Measurements from ENCODE around the gene SUCLA2. TPM values are rescaled to one million over a fixed set of nuclear protein-coding genes. Genes with fewer than 3 reads are reported as not detected.

SUCLA2 gene
- total RNA-seq, 1 experiment from 2014 or later: 53.9 TPM

DNA sequence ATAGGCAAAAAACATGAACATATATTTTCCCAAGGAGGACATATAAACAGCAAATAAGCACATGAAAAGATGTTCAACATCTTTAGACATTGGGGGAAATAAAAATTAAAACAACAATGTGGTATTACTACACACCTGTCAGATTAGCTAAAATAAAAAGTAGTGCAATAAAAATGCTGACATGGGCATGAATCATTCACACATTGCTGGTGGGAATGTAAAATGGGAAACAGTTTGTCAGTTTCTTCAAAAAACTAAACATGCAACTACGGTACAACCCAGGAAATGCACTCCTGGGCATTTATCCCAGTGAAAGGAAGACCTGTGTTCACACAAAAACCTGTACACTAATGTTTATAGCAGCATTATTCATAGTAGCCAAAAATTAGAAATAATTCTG, 5.3 kb upstream of the SUCLA2 start:
- Histone ChIP-seq H3K4ac (ENCODE audit: low read depth, low read length) (no peak overlapping the region), H2BK12ac (ENCODE audit: insufficient read length, low read depth, low read length) (no peak overlapping the region), H3K9ac (ENCODE audit: extremely low read depth, insufficient read length, low read length) (no peak overlapping the region), H3K4me2 (ENCODE audit: insufficient read depth, insufficient read length, low read length) (no peak overlapping the region), H3K23ac (ENCODE audit: insufficient read length, low read depth, low read length) (no peak overlapping the region), H3K79me2 (ENCODE audit: insufficient read depth, low read length) (no peaks in the 10 kb centered on the region), H3K14ac (ENCODE audit: insufficient read depth, low read length) (no peak overlapping the region), H3K27ac (ENCODE audit: insufficient read length, low read depth, low read length) (no peak overlapping the region), H2AFZ (ENCODE audit: low read length) (no peak overlapping the region), H3K27me3 (ENCODE audit: insufficient read depth, low read length) (no peaks in the 10 kb centered on the region), H2AK5ac (ENCODE audit: insufficient read length, low read length) (no peak overlapping the region), H3K23me2 (ENCODE audit: insufficient read length, low read depth, low read length, poor library complexity, severe bottlenecking) (peaks cover 3% of the 10 kb centered on the region), H3K18ac (ENCODE audit: insufficient read length, low read depth, low read length) (no peak overlapping the region), H3K56ac (ENCODE audit: insufficient read length, low read depth, low read length) (no peak overlapping the region), H3T11ph (ENCODE audit: low read length) (no peak overlapping the region), H3K79me1 (ENCODE audit: insufficient read depth, low read depth, low read length, poor library complexity, severe bottlenecking) (no peaks in the 10 kb centered on the region), H4K5ac (ENCODE audit: insufficient read length, low read depth, low read length) (no peak overlapping the region), H2BK20ac (ENCODE audit: low read depth, low read length, poor library complexity, severe bottlenecking) (no peak overlapping the region), H2BK120ac (ENCODE audit: low read depth, low read length, poor library complexity, severe bottlenecking) (no peak overlapping the region), H3K9me3 (ENCODE audit: control insufficient read depth, low read depth, low read length) (no peaks in the 10 kb centered on the region), H4K20me1 (ENCODE audit: control insufficient read depth, insufficient read depth, insufficient read length) (no peaks in the 10 kb centered on the region), H4K8ac (replicated peaks; ENCODE audit: insufficient read length, low read depth, low read length) (no peak overlapping the region), H4K91ac (ENCODE audit: insufficient read length, low read depth, low read length) (no peak overlapping the region), H2BK15ac (ENCODE audit: low read depth, low read length) (no peak overlapping the region), H3K4me1 (ENCODE audit: insufficient read depth, low read length) (peaks cover 7% of the 10 kb centered on the region; the same call in 1 of the 2 replicates), H2BK5ac (ENCODE audit: insufficient read length, low read length) (no peak overlapping the region)
- Mint-ChIP-seq H3K27me3 (ENCODE audit: low read depth) (no peaks in the 10 kb centered on the region), H3K9me3 (no peaks in the 10 kb centered on the region), H3K36me3 (ENCODE audit: insufficient read depth in 1 of 3, low read depth in 3 of 3) (no peaks in the 10 kb centered on the region), H3K27ac (no peak overlapping the region), H3K4me1 (peaks cover 29 to 40% of the 10 kb centered on the region in 2 experiments), H3K4me3 (no peak overlapping the region)
- no peak for DNase-seq
- WGBS (ENCODE audit: extremely low coverage, insufficient read length, low lambda C conversion rate): no CpG with 5 or more reads among the region's 1 CpG
- TF ChIP-seq, protein P1, sequence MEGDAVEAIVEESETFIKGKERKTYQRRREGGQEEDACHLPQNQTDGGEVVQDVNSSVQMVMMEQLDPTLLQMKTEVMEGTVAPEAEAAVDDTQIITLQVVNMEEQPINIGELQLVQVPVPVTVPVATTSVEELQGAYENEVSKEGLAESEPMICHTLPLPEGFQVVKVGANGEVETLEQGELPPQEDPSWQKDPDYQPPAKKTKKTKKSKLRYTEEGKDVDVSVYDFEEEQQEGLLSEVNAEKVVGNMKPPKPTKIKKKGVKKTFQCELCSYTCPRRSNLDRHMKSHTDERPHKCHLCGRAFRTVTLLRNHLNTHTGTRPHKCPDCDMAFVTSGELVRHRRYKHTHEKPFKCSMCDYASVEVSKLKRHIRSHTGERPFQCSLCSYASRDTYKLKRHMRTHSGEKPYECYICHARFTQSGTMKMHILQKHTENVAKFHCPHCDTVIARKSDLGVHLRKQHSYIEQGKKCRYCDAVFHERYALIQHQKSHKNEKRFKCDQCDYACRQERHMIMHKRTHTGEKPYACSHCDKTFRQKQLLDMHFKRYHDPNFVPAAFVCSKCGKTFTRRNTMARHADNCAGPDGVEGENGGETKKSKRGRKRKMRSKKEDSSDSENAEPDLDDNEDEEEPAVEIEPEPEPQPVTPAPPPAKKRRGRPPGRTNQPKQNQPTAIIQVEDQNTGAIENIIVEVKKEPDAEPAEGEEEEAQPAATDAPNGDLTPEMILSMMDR (conservative IDR thresholded peaks at IDR 0.05): no peak

All from H9 (cell line).